SU-DHL-6 (cell line): ENCODE results near the gene PMIS2.

Source experiments
- H2AFZ ChIP-seq: fragments of 200-600 bp; sonication (generic); 2 replicates; pipeline ENCODE4 v1.6.1; 2014; ENCODE audit warnings: low read depth, mild to moderate bottlenecking, moderate library complexity, mixed read lengths, antibody characterized with exemption, low read length; ENCODE audit not compliant: severe bottlenecking
- H3F3A ChIP-seq: fragments of 200-600 bp; shearing (Covaris generic); 2 replicates; pipeline ENCODE4 v1.6.0; 2016; ENCODE audit warnings: antibody characterized with exemption, mild to moderate bottlenecking; ENCODE audit not compliant: insufficient read depth
- H3K27ac ChIP-seq: fragments of 200-600 bp; sonication (generic); 2 replicates; pipeline ENCODE4 v1.5.1; 2016; ENCODE audit warnings: low read depth, mild to moderate bottlenecking, low read length, moderate library complexity, mixed read lengths
- H3K27me3 ChIP-seq: fragments of 200-600 bp; sonication (generic), shearing (Covaris generic); 2 replicates; pipeline ENCODE4 v1.6.0; 2014; ENCODE audit warnings: mild to moderate bottlenecking, low read length
- H3K36me3 ChIP-seq: fragments of 200-600 bp; sonication (generic); 2 replicates; pipeline ENCODE4 v1.6.1; 2014; ENCODE audit warnings: mild to moderate bottlenecking, low read length, mixed read lengths
- H3K4me2 ChIP-seq: fragments of 300-600, 200-600 bp; shearing (Covaris generic), sonication (generic); 2 replicates; pipeline ENCODE4 v1.6.0; 2014; ENCODE audit warnings: low read length, low read depth, mild to moderate bottlenecking; ENCODE audit not compliant: poor library complexity, severe bottlenecking
- H3K4me3 ChIP-seq: fragments of 200-600 bp; sonication (generic); 2 replicates; pipeline ENCODE4 v1.5.1; 2014; ENCODE audit warnings: antibody characterized with exemption, low read length, mild to moderate bottlenecking, mixed read lengths; ENCODE audit not compliant: insufficient read depth, poor library complexity, severe bottlenecking
- H3K79me2 ChIP-seq: fragments of 200-600 bp; sonication (generic); 2 replicates; pipeline ENCODE4 v1.6.1; 2014; ENCODE audit warnings: mild to moderate bottlenecking, low read length, moderate library complexity; ENCODE audit not compliant: insufficient read depth
- H3K9ac ChIP-seq: fragments of 200-600 bp; sonication (generic); 2 replicates; pipeline ENCODE4 v1.7.0; 2014; ENCODE audit warnings: mild to moderate bottlenecking, low read length
- H3K9me2 ChIP-seq: fragments of 200-600 bp; sonication (generic); replicated peaks from 2 replicates; pipeline ENCODE4 v1.6.1; 2014; ENCODE audit warnings: low read length; ENCODE audit not compliant: insufficient read depth
- H3K9me3 ChIP-seq: fragments of 200-600 bp; sonication (generic); 2 replicates; pipeline ENCODE4 v1.6.1; 2014; ENCODE audit warnings: low read length, mixed read lengths; ENCODE audit not compliant: insufficient read depth
- H4K20me1 ChIP-seq: fragments of 200-600 bp; sonication (generic); 2 replicates; pipeline ENCODE4 v1.6.1; 2014; ENCODE audit warnings: low read depth, mild to moderate bottlenecking, antibody characterized with exemption, low read length, moderate library complexity, mixed read lengths
- CTCF ChIP-seq: fragments of 200-600 bp; sonication (generic); IDR thresholded peaks from one replicate; pipeline ENCODE4 v1.5.1; 2017; ENCODE audit warnings: antibody characterized with exemption, mild to moderate bottlenecking, low read length, moderate library complexity; ENCODE audit not compliant: insufficient read depth, poor library complexity, severe bottlenecking
- EZH2phosphoT487 ChIP-seq: fragments of 200-600 bp; sonication (generic), shearing (Covaris generic); conservative IDR thresholded peaks from 2 replicates; pipeline ENCODE4 v1.6.1; 2018; ENCODE audit warnings: mild to moderate bottlenecking, antibody characterized with exemption, low read length, moderate library complexity, mixed read lengths

PMIS2 gene

GRCh38 chr19:35629332-35629633, 43.3 kb downstream of the PMIS2 start:
- peaks cover 8% of the 10 kb centered on the region; the same call in 1 of the 2 replicates for H3K79me2 ChIP-seq
- H3K27me3 ChIP-seq = no peaks in the 10 kb centered on the region
- TF ChIP-seq CTCF (no peak), EZH2phosphoT487 (no peak)
- peak overlapping the region; percentile 73 for H3K4me2 ChIP-seq
- peak overlapping the region; percentile 88 for H3K4me3 ChIP-seq
- H3K36me3 ChIP-seq = no peaks in the 10 kb centered on the region
- no peaks in the 10 kb centered on the region for H4K20me1 ChIP-seq
- no peak overlapping the region for H3K27ac ChIP-seq
- H3K9me2 ChIP-seq = no peaks in the 10 kb centered on the region
- H3K9me3 ChIP-seq = no peaks in the 10 kb centered on the region
- H3K9ac ChIP-seq = peak overlapping the region; percentile 91
- H2AFZ ChIP-seq = peak overlapping the region; percentile 87
- peaks cover 7% of the 10 kb centered on the region; the same call in 1 of the 2 replicates for H3F3A ChIP-seq

- H3K79me2 ChIP-seq = peaks cover 8% of the 10 kb centered on the region; the same call in 1 of the 2 replicates
- H3K9me2 ChIP-seq = no peaks in the 10 kb centered on the region
- no peaks in the 10 kb centered on the region for H3F3A ChIP-seq
- no peaks in the 10 kb centered on the region for H3K36me3 ChIP-seq
- H4K20me1 ChIP-seq = no peaks in the 10 kb centered on the region
- H3K4me2 ChIP-seq = no peak overlapping the region
- H2AFZ ChIP-seq = no peak overlapping the region
- no peak overlapping the region for H3K27ac ChIP-seq
- no peaks in the 10 kb centered on the region for H3K9me3 ChIP-seq
- H3K27me3 ChIP-seq = no peaks in the 10 kb centered on the region
- TF ChIP-seq CTCF (no peak), EZH2phosphoT487 (no peak)
- no peak overlapping the region for H3K4me3 ChIP-seq
- no peak overlapping the region for H3K9ac ChIP-seq
Observed at GRCh38 chr19:35633727-35634440, 47.9 kb downstream of the PMIS2 start.

GRCh38 chr19:35636651-35637050, 50.7 kb downstream of the PMIS2 start:
- Histone ChIP-seq H3K36me3 (no peaks in the 10 kb centered on the region), H3K79me2 (no peaks in the 10 kb centered on the region), H3K4me2 (no peak overlapping the region), H3K4me3 (no peak overlapping the region), H3K27ac (no peak overlapping the region), H3K9me3 (no peaks in the 10 kb centered on the region), H2AFZ (no peak overlapping the region), H3K27me3 (no peaks in the 10 kb centered on the region), H3K9me2 (no peaks in the 10 kb centered on the region), H3F3A (0 out of 2 replicates have a peak, but pooled peaks cover 3% of the 10 kb centered on the region), H4K20me1 (no peaks in the 10 kb centered on the region), H3K9ac (no peak overlapping the region)
- TF ChIP-seq EZH2phosphoT487 (no peak), CTCF (no peak)
